ENCODE measurements around the gene ADRA2C.

Gene ADRA2C

GRCh38 chr4:3748136-3748898, 17.9 kb upstream of the ADRA2C start:
- no peaks in the 10 kb centered on the region for H3F3A ChIP-seq (ENCODE audit: insufficient read depth, low read length)
- no peaks in the 10 kb centered on the region for H3K27me3 ChIP-seq (ENCODE audit: insufficient read depth, low read length)
- no peaks in the 10 kb centered on the region for H4K20me1 ChIP-seq (ENCODE audit: insufficient read depth, low read length)
- no peak overlapping the region for H3K4me3 ChIP-seq (ENCODE audit: low read depth, low read length, poor library complexity, severe bottlenecking)
- no peaks in the 10 kb centered on the region for H3K79me2 ChIP-seq (ENCODE audit: insufficient read depth, low read length)
- no peaks in the 10 kb centered on the region for H3K9me3 ChIP-seq (ENCODE audit: low read length)
- H3K4me2 ChIP-seq (ENCODE audit: low read length), result no peak overlapping the region
- H3K27ac ChIP-seq (ENCODE audit: low read depth, low read length, poor library complexity, severe bottlenecking), result no peak overlapping the region
- TF ChIP-seq EZH2 (IDR thresholded peaks at IDR 0.05; ENCODE audit: borderline replicate concordance, low read length) (no peak), CTCF (IDR thresholded peaks at IDR 0.05; ENCODE audit: low read length) (no peak)
- H3K4me1 ChIP-seq (ENCODE audit: insufficient read depth, low read length, severe bottlenecking), result no peaks in the 10 kb centered on the region
- no peaks in the 10 kb centered on the region for H3K9me2 ChIP-seq (ENCODE audit: low read depth, low read length)
- no peaks in the 10 kb centered on the region for H3K36me3 ChIP-seq (ENCODE audit: insufficient read depth, low read length)
- H2AFZ ChIP-seq (ENCODE audit: low read length), result no peak overlapping the region
- H3K9ac ChIP-seq (ENCODE audit: low read length), result no peak overlapping the region

- Histone ChIP-seq H3K4me1 (ENCODE audit: insufficient read depth, low read length, severe bottlenecking) (no peaks in the 10 kb centered on the region), H3K4me3 (ENCODE audit: low read depth, low read length, poor library complexity, severe bottlenecking) (no peak overlapping the region), H2AFZ (ENCODE audit: low read length) (no peak overlapping the region), H3K4me2 (ENCODE audit: low read length) (no peak overlapping the region), H3K9ac (ENCODE audit: low read length) (no peak overlapping the region), H3K79me2 (ENCODE audit: insufficient read depth, low read length) (no peaks in the 10 kb centered on the region), H3K9me3 (ENCODE audit: low read length) (no peaks in the 10 kb centered on the region), H3K27me3 (ENCODE audit: insufficient read depth, low read length) (no peaks in the 10 kb centered on the region), H3F3A (ENCODE audit: insufficient read depth, low read length) (no peaks in the 10 kb centered on the region), H3K36me3 (ENCODE audit: insufficient read depth, low read length) (no peaks in the 10 kb centered on the region), H3K9me2 (ENCODE audit: low read depth, low read length) (no peaks in the 10 kb centered on the region), H3K27ac (ENCODE audit: low read depth, low read length, poor library complexity, severe bottlenecking) (no peak overlapping the region), H4K20me1 (ENCODE audit: insufficient read depth, low read length) (no peaks in the 10 kb centered on the region)
- TF ChIP-seq CTCF (IDR thresholded peaks at IDR 0.05; ENCODE audit: low read length), result no peak
- no peak for TF ChIP-seq EZH2 (IDR thresholded peaks at IDR 0.05; ENCODE audit: borderline replicate concordance, low read length)
Measured at GRCh38 chr4:3749081-3749480, 17.1 kb upstream of the ADRA2C start.

GRCh38 chr4:3750334-3750733, 15.9 kb upstream of the ADRA2C start:
- H3K79me2 ChIP-seq (ENCODE audit: insufficient read depth, low read length), result no peaks in the 10 kb centered on the region
- H3K4me2 ChIP-seq (ENCODE audit: low read length), result no peak overlapping the region
- no peaks in the 10 kb centered on the region for H3K9me2 ChIP-seq (ENCODE audit: low read depth, low read length)
- no peaks in the 10 kb centered on the region for H3K9me3 ChIP-seq (ENCODE audit: low read length)
- H3K27me3 ChIP-seq (ENCODE audit: insufficient read depth, low read length), result no peaks in the 10 kb centered on the region
- no peak overlapping the region for H3K4me3 ChIP-seq (ENCODE audit: low read depth, low read length, poor library complexity, severe bottlenecking)
- H3K9ac ChIP-seq (ENCODE audit: low read length), result no peak overlapping the region
- H3F3A ChIP-seq (ENCODE audit: insufficient read depth, low read length), result no peaks in the 10 kb centered on the region
- no peaks in the 10 kb centered on the region for H3K36me3 ChIP-seq (ENCODE audit: insufficient read depth, low read length)
- no peak for TF ChIP-seq CTCF (IDR thresholded peaks at IDR 0.05; ENCODE audit: low read length)
- TF ChIP-seq EZH2 (IDR thresholded peaks at IDR 0.05; ENCODE audit: borderline replicate concordance, low read length), result no peak
- H3K27ac ChIP-seq (ENCODE audit: low read depth, low read length, poor library complexity, severe bottlenecking), result no peak overlapping the region
- H2AFZ ChIP-seq (ENCODE audit: low read length), result no peak overlapping the region
- no peaks in the 10 kb centered on the region for H4K20me1 ChIP-seq (ENCODE audit: insufficient read depth, low read length)
- H3K4me1 ChIP-seq (ENCODE audit: insufficient read depth, low read length, severe bottlenecking), result no peaks in the 10 kb centered on the region

All from OCI-LY1 (cell line).